Esophagus squamous epithelium (tissue), 4 donors: ENCODE measurements around the gene CELF4.

ENCODE experiments used
- POLR2A ChIP-seq, 4 donors: fragments of 450-650 bp; IDR thresholded peaks; one replicate each; pipeline ENCODE4 v1.6.1; 2017; ENCODE audit warnings: antibody characterized with exemption in 4 of 4, mild to moderate bottlenecking in 4 of 4, moderate library complexity in 3 of 4
- TF ChIP-seq, protein P1 (sequence below), 6 experiments: fragments of 450-650 bp in 4 of 6; fragments of 200-600 bp in 2 of 6; sonication (generic) in 2 of 6; IDR thresholded peaks; one replicate each; pipeline ENCODE4 v1.5.1; 2016 to 2019; ENCODE audit warnings: antibody characterized with exemption in 6 of 6, mild to moderate bottlenecking in 4 of 6, moderate library complexity in 4 of 6

DNA sequence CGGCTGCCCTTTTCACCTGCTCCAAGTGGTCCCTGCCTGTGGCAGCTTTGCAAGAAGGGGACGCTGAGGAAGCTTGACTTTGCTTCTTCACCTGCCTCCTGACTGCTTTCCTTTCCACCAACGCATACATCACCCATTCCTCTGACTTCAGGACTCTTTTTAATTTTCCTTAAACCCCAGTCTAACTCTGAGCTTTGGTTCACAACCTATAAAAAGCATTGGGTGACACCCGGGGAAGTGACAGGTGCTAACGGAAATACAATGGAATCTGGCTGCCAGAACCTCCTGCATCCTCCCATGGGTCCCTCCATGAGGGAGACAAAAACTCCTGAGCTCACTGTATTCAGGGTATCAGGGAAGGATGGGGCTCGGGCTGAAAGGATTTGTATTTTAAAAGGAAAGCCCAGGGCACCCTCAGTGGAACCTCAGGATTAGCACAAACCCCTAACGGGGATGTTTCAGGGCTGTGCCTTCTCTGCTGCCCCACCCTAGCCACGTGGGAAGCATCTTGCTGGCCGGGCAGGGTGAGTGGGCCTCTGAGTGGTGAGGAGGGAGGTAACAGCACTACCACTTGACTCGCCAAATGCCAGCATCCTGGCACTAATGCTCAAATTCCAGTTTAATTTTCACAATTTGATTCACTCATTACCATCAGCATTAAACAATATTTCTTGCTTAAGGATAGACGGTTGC, 284.8 kb downstream of the CELF4 start:
- TF ChIP-seq, protein P1, sequence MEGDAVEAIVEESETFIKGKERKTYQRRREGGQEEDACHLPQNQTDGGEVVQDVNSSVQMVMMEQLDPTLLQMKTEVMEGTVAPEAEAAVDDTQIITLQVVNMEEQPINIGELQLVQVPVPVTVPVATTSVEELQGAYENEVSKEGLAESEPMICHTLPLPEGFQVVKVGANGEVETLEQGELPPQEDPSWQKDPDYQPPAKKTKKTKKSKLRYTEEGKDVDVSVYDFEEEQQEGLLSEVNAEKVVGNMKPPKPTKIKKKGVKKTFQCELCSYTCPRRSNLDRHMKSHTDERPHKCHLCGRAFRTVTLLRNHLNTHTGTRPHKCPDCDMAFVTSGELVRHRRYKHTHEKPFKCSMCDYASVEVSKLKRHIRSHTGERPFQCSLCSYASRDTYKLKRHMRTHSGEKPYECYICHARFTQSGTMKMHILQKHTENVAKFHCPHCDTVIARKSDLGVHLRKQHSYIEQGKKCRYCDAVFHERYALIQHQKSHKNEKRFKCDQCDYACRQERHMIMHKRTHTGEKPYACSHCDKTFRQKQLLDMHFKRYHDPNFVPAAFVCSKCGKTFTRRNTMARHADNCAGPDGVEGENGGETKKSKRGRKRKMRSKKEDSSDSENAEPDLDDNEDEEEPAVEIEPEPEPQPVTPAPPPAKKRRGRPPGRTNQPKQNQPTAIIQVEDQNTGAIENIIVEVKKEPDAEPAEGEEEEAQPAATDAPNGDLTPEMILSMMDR (IDR thresholded peaks at IDR 0.05), result no peak
- no peak for TF ChIP-seq POLR2A (IDR thresholded peaks at IDR 0.05)
